Measurements from ENCODE around the gene PCARE. TPM values are rescaled to one million over a fixed set of nuclear protein-coding genes. Genes with fewer than 3 reads are reported as not detected.

PCARE gene
- total and polyA plus RNA-seq, 4 donors = not detected

DNA sequence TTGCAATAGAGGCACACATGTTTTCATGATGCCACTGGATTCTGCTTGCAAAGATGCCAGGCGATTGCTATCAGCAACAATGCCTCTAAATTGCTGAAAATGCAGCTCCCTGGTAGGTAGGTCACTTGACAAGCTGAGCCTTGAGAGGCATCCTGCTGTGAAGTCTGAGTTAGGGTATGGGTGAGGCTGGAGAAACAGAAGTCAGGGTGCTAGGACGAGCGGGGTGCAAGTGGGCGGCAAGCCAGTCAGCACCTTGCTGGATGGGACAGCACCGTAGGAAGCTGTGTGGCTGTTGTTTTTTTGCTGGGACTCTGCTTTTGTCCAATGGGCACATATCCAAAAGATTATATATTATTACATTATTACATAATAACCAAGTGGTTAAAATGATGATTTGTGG, 30.4 kb upstream of the PCARE start:
- Histone ChIP-seq H3K27ac (ENCODE audit: low read depth in 1 of 2, low read length in 2 of 2) (no peak overlapping the region), H3K9me3 (ENCODE audit: control insufficient read depth in 4 of 4, low read length in 3 of 4) (no peaks in the 10 kb centered on the region), H3K27me3 (ENCODE audit: control insufficient read depth in 4 of 4, insufficient read depth in 4 of 4, low read length in 3 of 4) (peaks cover 0 to 2% (median 0%) of the 10 kb centered on the region in 4 donors), H3K4me3 (ENCODE audit: low read depth in 1 of 3, low read length in 3 of 3) (no peak overlapping the region), H3K9ac (ENCODE audit: low read depth in 1 of 2, low read length in 2 of 2) (no peak overlapping the region), H3K36me3 (ENCODE audit: control insufficient read depth in 4 of 4, insufficient read depth in 3 of 4, low read depth in 1 of 4, low read length in 3 of 4) (no peaks in the 10 kb centered on the region), H3K4me1 (ENCODE audit: control insufficient read depth in 4 of 4, insufficient read depth in 4 of 4, low read length in 3 of 4) (no peaks in the 10 kb centered on the region)
- no peak for TF ChIP-seq GABPA (IDR thresholded peaks at IDR 0.05 in 1 of 2, conservative IDR thresholded peaks at IDR 0.05 in 1 of 2)
- no peak for TF ChIP-seq RAD21 (IDR thresholded peaks at IDR 0.05)
- TF ChIP-seq TAF1 (conservative IDR thresholded peaks at IDR 0.05) = no peak
- TF ChIP-seq HNF4A (conservative IDR thresholded peaks at IDR 0.05) = no peak
- TF ChIP-seq, protein P1, sequence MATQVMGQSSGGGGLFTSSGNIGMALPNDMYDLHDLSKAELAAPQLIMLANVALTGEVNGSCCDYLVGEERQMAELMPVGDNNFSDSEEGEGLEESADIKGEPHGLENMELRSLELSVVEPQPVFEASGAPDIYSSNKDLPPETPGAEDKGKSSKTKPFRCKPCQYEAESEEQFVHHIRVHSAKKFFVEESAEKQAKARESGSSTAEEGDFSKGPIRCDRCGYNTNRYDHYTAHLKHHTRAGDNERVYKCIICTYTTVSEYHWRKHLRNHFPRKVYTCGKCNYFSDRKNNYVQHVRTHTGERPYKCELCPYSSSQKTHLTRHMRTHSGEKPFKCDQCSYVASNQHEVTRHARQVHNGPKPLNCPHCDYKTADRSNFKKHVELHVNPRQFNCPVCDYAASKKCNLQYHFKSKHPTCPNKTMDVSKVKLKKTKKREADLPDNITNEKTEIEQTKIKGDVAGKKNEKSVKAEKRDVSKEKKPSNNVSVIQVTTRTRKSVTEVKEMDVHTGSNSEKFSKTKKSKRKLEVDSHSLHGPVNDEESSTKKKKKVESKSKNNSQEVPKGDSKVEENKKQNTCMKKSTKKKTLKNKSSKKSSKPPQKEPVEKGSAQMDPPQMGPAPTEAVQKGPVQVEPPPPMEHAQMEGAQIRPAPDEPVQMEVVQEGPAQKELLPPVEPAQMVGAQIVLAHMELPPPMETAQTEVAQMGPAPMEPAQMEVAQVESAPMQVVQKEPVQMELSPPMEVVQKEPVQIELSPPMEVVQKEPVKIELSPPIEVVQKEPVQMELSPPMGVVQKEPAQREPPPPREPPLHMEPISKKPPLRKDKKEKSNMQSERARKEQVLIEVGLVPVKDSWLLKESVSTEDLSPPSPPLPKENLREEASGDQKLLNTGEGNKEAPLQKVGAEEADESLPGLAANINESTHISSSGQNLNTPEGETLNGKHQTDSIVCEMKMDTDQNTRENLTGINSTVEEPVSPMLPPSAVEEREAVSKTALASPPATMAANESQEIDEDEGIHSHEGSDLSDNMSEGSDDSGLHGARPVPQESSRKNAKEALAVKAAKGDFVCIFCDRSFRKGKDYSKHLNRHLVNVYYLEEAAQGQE (IDR thresholded peaks at IDR 0.05) = no peak
- no peak for TF ChIP-seq HNF4G (IDR thresholded peaks at IDR 0.05)
- TF ChIP-seq SP1 (IDR thresholded peaks at IDR 0.05) = no peak
- TF ChIP-seq, protein P2, sequence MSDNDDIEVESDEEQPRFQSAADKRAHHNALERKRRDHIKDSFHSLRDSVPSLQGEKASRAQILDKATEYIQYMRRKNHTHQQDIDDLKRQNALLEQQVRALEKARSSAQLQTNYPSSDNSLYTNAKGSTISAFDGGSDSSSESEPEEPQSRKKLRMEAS (IDR thresholded peaks at IDR 0.05) = no peak
- no peak for TF ChIP-seq RXRA (IDR thresholded peaks at IDR 0.05)
- TF ChIP-seq, protein P3, sequence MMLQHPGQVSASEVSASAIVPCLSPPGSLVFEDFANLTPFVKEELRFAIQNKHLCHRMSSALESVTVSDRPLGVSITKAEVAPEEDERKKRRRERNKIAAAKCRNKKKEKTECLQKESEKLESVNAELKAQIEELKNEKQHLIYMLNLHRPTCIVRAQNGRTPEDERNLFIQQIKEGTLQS (IDR thresholded peaks at IDR 0.05) = no peak
- no peak for TF ChIP-seq YY1 (IDR thresholded peaks at IDR 0.05)
- TF ChIP-seq JUND (IDR thresholded peaks at IDR 0.05) = no peak
- TF ChIP-seq, protein P4, sequence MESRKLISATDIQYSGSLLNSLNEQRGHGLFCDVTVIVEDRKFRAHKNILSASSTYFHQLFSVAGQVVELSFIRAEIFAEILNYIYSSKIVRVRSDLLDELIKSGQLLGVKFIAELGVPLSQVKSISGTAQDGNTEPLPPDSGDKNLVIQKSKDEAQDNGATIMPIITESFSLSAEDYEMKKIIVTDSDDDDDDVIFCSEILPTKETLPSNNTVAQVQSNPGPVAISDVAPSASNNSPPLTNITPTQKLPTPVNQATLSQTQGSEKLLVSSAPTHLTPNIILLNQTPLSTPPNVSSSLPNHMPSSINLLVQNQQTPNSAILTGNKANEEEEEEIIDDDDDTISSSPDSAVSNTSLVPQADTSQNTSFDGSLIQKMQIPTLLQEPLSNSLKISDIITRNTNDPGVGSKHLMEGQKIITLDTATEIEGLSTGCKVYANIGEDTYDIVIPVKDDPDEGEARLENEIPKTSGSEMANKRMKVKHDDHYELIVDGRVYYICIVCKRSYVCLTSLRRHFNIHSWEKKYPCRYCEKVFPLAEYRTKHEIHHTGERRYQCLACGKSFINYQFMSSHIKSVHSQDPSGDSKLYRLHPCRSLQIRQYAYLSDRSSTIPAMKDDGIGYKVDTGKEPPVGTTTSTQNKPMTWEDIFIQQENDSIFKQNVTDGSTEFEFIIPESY (IDR thresholded peaks at IDR 0.05) = no peak
- TF ChIP-seq FOXA1 (IDR thresholded peaks at IDR 0.05) = no peak
- TF ChIP-seq, protein P5, sequence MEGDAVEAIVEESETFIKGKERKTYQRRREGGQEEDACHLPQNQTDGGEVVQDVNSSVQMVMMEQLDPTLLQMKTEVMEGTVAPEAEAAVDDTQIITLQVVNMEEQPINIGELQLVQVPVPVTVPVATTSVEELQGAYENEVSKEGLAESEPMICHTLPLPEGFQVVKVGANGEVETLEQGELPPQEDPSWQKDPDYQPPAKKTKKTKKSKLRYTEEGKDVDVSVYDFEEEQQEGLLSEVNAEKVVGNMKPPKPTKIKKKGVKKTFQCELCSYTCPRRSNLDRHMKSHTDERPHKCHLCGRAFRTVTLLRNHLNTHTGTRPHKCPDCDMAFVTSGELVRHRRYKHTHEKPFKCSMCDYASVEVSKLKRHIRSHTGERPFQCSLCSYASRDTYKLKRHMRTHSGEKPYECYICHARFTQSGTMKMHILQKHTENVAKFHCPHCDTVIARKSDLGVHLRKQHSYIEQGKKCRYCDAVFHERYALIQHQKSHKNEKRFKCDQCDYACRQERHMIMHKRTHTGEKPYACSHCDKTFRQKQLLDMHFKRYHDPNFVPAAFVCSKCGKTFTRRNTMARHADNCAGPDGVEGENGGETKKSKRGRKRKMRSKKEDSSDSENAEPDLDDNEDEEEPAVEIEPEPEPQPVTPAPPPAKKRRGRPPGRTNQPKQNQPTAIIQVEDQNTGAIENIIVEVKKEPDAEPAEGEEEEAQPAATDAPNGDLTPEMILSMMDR (IDR thresholded peaks at IDR 0.05; ENCODE audit: low read depth, low read length, missing input control) = no peak
- WGBS = 88% methylated on average over 5 of the region's 5 CpGs
- no peak for DNase-seq (ENCODE audit: low spot score)

DNA sequence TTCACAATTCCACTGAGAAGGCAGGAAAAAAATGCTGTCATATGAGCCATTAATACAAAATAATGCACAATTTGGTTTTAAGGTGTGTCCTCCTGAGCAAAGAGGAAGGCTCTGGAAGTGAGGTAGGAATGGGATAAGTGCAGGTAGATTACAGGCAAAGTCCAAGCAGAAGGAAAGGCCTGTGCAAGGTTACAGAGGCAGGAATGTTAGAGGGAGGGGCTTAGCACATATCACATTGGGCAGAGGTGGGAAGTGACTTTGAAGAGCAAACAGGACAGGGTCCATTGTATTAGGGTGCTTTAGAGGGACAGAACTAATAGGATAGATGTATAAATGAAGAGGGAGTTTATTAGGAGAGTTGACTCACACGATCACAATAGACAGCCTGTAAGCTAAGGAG, 26.2 kb upstream of the PCARE start:
- Histone ChIP-seq H3K9ac (ENCODE audit: low read depth in 1 of 2, low read length in 2 of 2) (no peak overlapping the region), H3K27me3 (ENCODE audit: control insufficient read depth in 4 of 4, insufficient read depth in 4 of 4, low read length in 3 of 4) (no peaks in the 10 kb centered on the region), H3K36me3 (ENCODE audit: control insufficient read depth in 4 of 4, insufficient read depth in 3 of 4, low read depth in 1 of 4, low read length in 3 of 4) (no peaks in the 10 kb centered on the region), H3K4me3 (ENCODE audit: low read depth in 1 of 3, low read length in 3 of 3) (no peak overlapping the region), H3K4me1 (ENCODE audit: control insufficient read depth in 4 of 4, insufficient read depth in 4 of 4, low read length in 3 of 4) (no peaks in the 10 kb centered on the region), H3K27ac (ENCODE audit: low read depth in 1 of 2, low read length in 2 of 2) (no peak overlapping the region), H3K9me3 (ENCODE audit: control insufficient read depth in 4 of 4, low read length in 3 of 4) (no peaks in the 10 kb centered on the region)
- 87% methylated on average over 1 of the region's 1 CpG for WGBS
- no peak for DNase-seq (ENCODE audit: low spot score)
- TF ChIP-seq TAF1 (conservative IDR thresholded peaks at IDR 0.05) (no peak), RAD21 (IDR thresholded peaks at IDR 0.05) (no peak), EGR1 (IDR thresholded peaks at IDR 0.05; ENCODE audit: low read depth in 2 of 2) (no peak), YY1 (IDR thresholded peaks at IDR 0.05) (no peak), HNF4A (conservative IDR thresholded peaks at IDR 0.05) (no peak), HNF4G (IDR thresholded peaks at IDR 0.05) (no peak), NR2F2 (IDR thresholded peaks at IDR 0.05) (no peak), RXRA (IDR thresholded peaks at IDR 0.05) (no peak), JUND (IDR thresholded peaks at IDR 0.05) (no peak), FOXA1 (IDR thresholded peaks at IDR 0.05) (no peak), GABPA (IDR thresholded peaks at IDR 0.05 in 1 of 2, conservative IDR thresholded peaks at IDR 0.05 in 1 of 2) (no peak)
- TF ChIP-seq, protein P1 (IDR thresholded peaks at IDR 0.05) = no peak
- TF ChIP-seq, protein P3 (IDR thresholded peaks at IDR 0.05) = no peak
- TF ChIP-seq, protein P2 (IDR thresholded peaks at IDR 0.05) = no peak
